Measurements from ENCODE around the gene REEP1.
"Not testable (repeated sequence)": the region's sequence is repeated elsewhere in the genome, so short reads cannot be mapped to it uniquely, and the experiment has no call there.

Gene REEP1

DNA sequence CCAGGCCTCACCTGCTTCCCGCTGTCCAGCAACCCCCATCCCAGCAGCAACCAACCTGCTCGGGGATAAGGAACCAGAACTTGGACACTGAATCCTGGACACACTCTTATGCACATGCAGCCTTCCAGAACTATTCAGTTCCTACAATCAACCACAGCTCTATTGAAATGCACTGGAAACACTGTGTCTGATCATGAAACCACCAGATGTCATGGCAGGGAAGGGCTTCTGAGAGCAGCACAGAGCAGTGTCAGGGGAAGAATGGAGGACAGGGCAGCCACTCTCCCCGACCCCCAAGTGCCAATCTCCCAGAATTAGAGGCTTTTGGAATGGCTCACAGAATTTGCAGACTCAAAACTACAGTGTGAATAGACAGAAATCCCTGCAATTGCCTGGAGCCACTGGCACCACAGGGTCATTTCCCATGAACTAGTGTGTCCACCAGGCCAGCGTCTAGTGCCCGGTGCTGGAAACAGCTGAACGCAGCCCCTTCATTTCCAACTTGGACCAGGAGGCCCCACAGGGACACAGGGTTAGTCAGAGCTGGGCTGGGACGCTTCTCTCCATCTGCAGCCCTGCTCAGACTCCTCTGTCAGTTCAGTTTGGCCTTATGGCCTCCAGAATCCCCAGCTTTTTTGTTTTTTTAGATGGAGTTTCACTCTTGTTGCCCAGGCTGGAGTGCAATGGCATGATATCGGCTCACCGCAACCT lies 112.6 kb downstream of the REEP1 start:
- no peak for DNase-seq (ENCODE audit: low spot score)

- DNase-seq (ENCODE audit: low spot score), result no peak
Measured at GRCh38 chr2:86223927-86224560, 113.4 kb downstream of the REEP1 start.

- peak; percentile 43 for DNase-seq (ENCODE audit: low spot score)
Measured at GRCh38 chr2:86223140-86223926, 114.1 kb downstream of the REEP1 start.

GRCh38 chr2:86221066-86221684 lies 116.3 kb downstream of the REEP1 start:
- DNase-seq (ENCODE audit: low spot score), result peak; percentile 75

DNA sequence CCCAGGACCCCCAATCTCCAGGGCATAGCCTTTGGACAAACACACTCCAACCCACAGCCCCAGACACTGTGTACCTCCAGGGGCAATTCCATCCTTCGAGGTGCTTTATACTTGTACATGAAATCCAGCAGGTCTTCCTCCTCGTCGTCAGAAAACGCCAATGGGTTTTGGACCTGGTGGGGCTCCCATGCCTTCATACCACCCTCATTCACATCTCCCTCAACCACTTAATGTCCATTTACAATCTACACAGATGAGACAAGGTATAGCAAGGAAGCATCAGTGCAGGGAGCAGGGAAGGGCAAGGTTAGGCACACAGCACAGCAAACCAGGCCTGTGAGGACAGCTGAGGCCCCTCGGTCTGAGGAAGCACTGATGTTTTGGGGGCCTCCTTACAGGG lies 117.5 kb downstream of the REEP1 start:
- no peak for DNase-seq (ENCODE audit: low spot score)

DNA sequence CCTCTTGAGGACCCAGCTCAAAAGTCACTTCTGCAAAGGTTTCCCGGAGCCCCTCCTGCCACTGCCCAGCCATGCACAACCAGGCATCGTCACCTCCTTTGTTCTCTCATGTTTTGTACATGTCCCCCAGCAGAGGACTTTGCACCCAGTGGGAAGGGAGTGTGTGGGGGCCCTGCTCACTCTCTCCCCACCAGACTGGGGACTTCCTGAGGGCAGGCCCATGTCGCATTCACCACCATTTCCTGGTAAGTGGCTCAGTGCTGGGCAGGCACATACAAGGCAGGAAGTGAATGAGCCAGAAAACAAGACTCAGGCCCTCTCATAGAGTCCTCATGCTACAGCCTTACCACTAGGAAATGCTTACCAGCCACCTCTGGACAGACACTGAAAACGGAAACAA lies 119.3 kb downstream of the REEP1 start:
- no peak for DNase-seq (ENCODE audit: low spot score)

DNA sequence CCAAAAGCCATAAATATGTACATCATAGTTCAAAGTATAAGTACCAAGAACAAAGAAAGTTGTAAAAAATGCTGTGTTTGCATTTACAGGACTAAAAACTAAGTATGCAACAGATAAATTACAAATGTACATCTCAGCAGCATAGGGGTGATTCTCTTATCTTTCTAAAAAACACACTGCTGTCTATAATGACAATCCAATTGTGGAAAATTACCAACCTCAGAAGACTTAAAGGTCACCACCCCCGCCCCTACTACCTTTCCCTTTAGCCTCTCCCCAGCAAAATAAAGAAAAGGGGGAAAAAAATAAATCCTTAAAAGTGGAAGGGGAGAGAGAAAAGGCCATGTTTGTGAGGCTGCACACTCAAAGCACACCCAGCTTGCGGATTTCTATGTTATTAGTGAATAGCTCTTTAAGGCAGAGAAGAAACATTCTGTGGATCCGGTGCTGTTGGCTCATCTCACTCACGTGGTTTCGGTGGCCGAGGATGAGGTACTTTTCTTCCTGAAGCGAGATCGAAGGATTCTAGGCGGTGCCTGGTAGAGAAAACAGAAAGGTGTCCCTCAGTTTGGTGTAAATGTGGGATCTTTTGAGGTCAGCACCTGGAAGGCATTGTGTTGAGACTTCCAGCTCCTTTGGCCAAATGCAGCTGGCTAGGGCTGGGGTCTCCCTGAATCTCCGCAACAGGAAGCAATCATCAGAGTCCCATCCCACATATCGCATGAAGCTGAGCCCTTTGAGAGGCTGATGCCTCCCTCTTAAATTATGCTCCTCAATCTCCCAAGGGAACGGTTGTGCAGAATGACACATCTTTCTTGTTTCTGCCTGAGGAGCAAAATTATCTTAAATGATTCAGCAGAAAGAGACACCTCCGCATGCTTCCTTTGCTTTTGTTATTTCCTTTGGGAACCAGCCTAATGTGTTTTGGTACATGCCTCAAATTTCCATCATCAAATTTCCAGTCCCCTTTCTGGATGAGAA lies 120.6 kb downstream of the REEP1 start:
- no peak for DNase-seq (ENCODE audit: low spot score)

- DNase-seq (ENCODE audit: low spot score), result no peak
Measured at GRCh38 chr2:86214503-86214832, 123.0 kb downstream of the REEP1 start.

DNA sequence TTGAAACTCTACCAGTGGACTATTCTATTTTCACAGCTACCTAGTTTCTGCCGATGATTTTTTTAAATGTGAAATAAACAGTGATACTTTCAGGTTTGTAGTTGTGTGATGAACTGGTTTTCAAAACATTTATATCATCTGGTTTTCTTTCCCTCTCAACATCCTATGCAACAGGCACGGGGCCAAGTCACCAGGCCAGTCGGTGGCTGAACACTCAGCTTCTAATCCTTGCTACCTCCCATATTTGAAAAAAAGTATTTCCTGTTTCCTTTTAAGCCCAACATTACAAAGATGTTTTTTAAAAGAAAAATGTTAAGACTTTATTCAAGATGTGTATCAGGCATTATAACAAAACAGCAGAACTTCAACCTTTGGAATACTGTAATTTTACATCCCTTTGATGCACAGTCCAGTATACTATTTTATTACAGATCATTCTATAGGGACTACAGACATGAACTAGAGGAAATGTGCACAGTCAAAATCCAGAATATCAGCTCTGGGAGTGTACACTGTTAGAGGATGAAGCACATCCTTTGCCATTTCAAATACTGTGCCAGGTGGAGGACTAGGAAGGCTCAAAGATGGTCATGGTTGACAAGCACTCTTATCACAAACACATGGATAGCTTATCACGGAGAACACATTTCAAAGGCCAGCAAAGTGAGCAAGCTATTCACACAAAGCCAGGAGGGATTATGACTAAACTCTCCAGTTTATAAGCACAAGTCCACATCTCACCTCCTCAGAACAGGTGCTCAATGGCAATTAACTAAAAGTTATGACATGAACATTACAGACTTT lies 123.5 kb downstream of the REEP1 start:
- no peak for DNase-seq (ENCODE audit: low spot score)

- DNase-seq (ENCODE audit: low spot score), result no peak
Measured at GRCh38 chr2:86213056-86213455, 124.4 kb downstream of the REEP1 start.

- no peak for DNase-seq (ENCODE audit: low spot score)
Measured at GRCh38 chr2:86211796-86212188, 125.6 kb downstream of the REEP1 start.

GRCh38 chr2:86211033-86211795 lies 126.2 kb downstream of the REEP1 start:
- no peak for DNase-seq (ENCODE audit: low spot score)

DNA sequence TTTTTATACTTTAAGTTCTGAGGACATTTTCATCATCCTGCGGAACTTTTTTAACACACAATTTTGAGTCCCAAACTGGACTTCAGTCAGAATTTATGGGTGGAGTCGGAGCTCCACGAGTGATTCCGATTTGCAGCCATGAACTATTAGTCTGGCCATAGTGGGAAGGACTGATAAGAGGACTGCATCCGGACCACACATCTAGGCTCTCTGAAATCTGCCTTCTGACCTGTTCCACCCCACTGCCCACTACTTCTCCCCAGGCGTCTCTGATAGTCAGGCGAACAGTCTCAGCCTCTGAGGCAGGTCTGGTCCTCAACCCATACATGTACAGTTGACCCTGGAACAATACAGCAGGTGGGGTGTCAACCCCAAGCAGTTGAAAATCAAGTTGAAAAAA lies 133.0 kb downstream of the REEP1 start:
- no peak for DNase-seq (ENCODE audit: low spot score)

- DNase-seq (ENCODE audit: low spot score), result no peak
Measured at GRCh38 chr2:86203614-86204013, 133.8 kb downstream of the REEP1 start.

DNA sequence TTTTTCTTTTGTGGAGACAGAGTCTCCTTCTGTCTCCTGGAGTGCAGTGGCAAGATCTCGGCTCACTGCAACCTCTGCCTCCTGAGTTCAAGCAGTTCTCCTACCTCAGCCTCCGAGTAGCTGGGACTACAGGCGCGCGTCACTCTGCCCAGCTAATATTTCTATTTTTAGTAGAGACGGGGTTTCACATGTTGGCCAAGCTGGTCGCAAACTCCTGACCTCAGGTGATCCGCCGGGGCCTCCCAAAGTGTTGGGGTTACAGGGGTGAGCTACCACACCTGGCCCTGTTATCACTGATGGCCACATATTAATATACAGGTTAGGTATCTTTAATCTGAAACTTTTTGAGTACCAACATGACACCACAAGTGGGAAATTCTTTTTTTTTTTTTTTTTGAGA lies 134.7 kb downstream of the REEP1 start:
- no peak for DNase-seq (ENCODE audit: low spot score)

GRCh38 chr2:86202336-86202692 lies 135.1 kb downstream of the REEP1 start:
- no peak for DNase-seq (ENCODE audit: low spot score)

- no peak for DNase-seq (ENCODE audit: low spot score)
Measured at GRCh38 chr2:86201671-86202335, 135.6 kb downstream of the REEP1 start.

- not testable (repeated sequence) for DNase-seq (ENCODE audit: low spot score)
Measured at GRCh38 chr2:86200564-86200963, 136.9 kb downstream of the REEP1 start.

DNA sequence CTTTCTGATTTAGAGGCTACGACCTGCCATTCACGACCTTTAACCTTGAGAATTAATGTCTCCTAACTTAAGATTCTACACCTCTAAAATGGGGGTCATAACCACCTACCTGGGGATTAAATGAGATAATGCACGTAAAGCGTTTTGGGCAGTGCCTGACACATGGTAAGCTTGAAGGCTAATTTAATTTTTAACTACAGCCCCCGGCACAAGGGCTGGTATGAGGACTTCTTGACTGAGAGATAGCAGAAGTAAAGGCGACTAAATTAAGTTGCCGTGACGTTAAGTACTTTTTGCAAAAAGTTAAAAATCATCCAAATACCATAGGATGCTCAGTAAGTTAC lies 137.6 kb downstream of the REEP1 start:
- DNase-seq (ENCODE audit: low spot score), result no peak
